HG03196 (cell line): ENCODE data around the gene NDUFS8.

Experiments
- ATAC-seq: cut with Tn5 transposase; IDR thresholded peaks from one replicate; pipeline ENCODE4 v1.9.1; 2021; ENCODE audit not compliant: unreplicated experiment

The NDUFS8 gene

DNA sequence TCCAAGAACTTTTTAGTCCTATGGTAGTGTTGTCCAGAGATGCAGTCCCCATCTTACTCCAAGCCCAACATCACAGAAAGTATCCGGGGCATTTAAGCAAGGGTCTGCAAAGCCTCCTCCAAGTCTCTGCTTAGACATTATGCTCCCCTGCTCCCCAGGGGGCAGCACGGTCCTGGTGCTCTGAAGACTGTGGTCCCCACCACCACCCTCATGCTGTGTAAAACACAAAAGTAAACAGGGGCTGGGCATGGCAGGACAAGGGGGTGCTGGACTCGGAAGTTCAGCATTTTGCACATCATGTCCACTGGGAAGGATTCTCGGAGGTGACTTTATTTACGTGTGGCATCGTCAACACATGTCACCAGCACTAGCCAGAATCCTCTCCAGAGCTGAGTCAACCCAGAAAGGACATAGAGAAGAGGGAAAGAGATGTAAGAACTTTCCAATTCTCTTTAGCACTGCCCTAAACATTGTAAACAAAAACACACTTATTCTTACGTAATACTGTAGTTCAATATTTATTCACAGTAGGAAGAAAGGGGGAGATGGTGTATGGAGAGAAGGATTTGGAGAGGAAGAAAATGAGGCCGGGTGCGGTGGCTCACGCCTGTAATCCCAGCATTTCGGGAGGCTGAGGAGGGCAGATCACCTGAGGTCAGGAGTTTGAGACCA is 46.0 kb downstream of the NDUFS8 start:
- ATAC-seq: no peak

DNA sequence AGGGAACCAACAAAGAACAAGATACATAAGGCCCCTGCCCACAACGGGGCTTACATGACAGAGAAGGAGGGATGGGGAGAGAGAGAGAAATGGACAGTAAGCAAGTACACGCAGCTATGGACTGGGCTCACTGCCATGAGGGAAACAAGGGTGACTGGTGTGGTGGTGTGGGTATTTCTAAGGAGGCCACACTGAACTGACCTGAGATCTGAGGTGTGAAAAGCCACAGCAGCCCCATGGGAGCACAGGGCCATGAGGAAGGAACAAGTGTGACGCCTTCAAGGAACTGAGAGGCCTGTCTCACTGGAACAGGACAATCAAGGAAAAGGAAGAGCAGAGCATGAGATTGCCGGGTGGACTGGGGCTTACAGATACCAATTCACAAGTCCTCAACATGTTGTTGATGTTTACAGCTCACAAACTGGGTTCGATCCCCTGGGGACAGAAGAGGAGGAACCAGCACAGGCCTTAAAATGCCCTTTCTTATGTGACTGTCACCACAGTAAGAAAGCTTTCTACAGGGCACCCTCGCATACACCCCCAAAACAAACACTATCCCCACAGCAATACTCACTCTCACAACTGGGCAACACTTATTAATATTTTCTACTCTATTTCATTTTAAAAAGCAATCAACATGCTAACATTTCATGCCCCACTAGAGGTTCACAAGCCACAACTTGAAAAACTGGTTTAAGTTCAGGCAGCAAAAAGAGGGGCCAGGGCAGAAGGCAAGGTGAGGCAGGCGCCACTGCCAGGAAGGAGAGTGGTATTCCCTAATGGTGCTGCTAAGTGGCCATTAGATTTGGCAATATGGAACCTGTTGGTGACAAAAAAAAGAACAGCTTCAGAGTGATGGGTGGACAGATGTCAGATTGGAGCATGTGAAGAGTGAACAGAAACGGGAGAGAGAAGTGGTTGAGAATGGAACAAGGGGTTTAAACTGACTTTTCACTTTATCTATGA is 47.4 kb downstream of the NDUFS8 start:
- ATAC-seq: peak; percentile 58

DNA sequence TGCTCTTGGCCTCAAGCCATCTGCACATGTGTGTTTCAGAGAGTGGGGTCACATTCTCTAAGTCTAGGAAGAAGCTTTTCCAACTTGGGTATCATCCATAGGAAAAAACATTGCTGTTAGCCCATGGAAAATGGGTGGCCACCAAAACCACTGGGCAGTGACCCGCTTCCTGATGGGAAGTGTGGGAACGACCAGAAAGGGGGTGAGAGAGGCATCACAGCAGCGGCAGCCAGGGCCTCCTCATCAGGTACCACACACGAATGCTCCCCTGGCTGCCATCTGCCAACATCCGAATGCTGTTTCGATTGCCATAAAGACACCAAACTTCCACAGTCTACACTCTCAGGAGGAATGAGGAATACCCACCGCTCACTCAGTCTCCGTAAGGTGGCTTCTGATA is 50.4 kb downstream of the NDUFS8 start:
- no peak for ATAC-seq

DNA sequence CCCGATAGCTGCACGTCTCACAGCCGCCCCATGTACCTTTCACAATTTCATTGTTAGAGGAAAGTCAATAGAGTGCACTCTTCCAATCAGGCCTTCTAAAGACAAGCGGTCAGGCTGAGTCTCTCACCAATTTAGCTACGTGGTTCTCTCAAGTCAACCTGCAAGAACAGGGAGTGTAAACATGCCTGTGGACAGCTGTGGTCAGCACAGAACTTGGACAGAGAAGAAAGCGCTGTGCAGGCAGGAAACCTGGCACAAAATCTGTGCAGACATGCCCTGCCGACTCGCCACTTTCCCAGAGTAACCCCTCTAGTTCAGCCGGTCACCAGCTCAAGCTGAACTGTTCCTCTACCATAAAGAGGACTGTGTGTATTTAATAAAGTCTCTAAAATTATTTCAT is 51.2 kb downstream of the NDUFS8 start:
- no peak for ATAC-seq

DNA sequence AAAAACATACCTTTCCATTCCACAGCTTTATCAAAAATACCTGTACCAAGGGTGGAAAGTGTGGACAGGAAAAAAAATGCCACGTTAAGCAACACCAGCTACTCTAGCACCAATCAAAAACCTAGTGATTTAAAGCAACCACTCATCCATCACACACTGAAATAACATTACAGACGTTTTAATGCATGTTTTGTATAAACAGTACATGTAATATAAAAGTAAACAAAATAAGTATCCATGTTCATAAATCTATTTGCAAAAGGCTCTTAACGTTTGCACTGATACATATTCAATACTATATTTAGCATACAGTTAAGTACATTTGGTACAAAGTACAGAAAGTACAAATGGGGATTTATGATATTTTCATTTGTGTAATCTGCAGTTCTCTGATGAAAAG is 52.0 kb downstream of the NDUFS8 start:
- ATAC-seq: no peak

DNA sequence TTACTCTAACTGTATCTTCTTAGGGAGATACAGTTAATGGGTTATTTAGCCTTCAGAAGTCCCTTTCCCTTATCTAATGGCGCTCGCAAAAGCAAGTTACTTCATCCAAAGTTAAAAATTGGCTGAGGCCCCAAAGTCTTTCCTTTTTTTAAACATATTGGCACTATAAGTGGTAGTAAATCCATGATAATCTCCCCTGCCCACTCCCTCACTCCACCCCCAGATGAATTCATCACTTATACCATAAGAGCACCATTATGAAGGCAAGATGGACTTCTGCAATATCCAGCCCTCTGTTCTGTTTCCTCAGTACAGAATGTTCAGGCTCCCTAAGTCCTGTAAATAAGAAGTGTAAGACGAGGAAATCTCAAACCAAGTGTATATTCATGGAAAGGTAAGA is 53.0 kb downstream of the NDUFS8 start:
- ATAC-seq: no peak
